T-cell (primary cell): ENCODE measurements around the gene NACA2. TPM values are rescaled to one million over a fixed set of nuclear protein-coding genes. Genes with fewer than 3 reads are reported as not detected.

Source experiments
- ATAC-seq, 4 experiments: fragments of 200-7000 bp in 3 of 4; fragments of 150-1000 bp in 1 of 4; cut with Tn5 transposase; replicated peaks in 1 of 4; 1 replicate in 3 of 4; 2 replicates in 1 of 4; pipeline ENCODE4 v1.10.0; 2021; ENCODE audit warnings: moderate library complexity in 3 of 4, mild to moderate bottlenecking in 2 of 4, moderate number of reproducible peaks in 1 of 4
- CTCF ChIA-PET, 2 donors: fragments of 300-600 bp; sonication (Branson Sonifier 250); formaldehyde crosslinking; loops; one replicate each; lab custom pipeline; 2022; ENCODE audit warnings: antibody characterized with exemption in 2 of 2; lab: Charles Lee
- POLR2A ChIA-PET, 2 donors: fragments of 300-600 bp; sonication (Branson Sonifier 250); formaldehyde crosslinking; loops; one replicate each; lab custom pipeline; 2022; ENCODE audit warnings: antibody characterized with exemption in 2 of 2; lab: Charles Lee
- DNase-seq, 35 experiments: peaks; one replicate each; pipeline versions ENCODE4 v3.0.0 to v3.0.0-alpha.2; 2013 to 2023
- H3K27ac ChIP-seq: one replicate; pipeline ENCODE4 v1.5.1; 2013; ENCODE audit warnings: low read length
- H3K27me3 ChIP-seq, 2 experiments: replicated peaks in 1 of 2; 1 replicate in 1 of 2; 2 replicates in 1 of 2; pipeline versions ENCODE4 v1.6.1 to v1.7.0; 2013; ENCODE audit warnings: low read length in 1 of 2, mixed read lengths in 1 of 2; ENCODE audit not compliant: control insufficient read depth in 2 of 2, insufficient read depth in 2 of 2; ENCODE audit errors: extremely low read depth in 1 of 2
- H3K36me3 ChIP-seq, 2 donors: 1 replicate in 1 of 2; 2 replicates in 1 of 2; pipeline versions ENCODE4 v1.6.1 to v1.7.0; 2013; ENCODE audit warnings: low read length in 1 of 2; ENCODE audit not compliant: control insufficient read depth in 2 of 2, insufficient read depth in 1 of 2; ENCODE audit errors: extremely low read depth in 1 of 2
- H3K4me1 ChIP-seq, 2 experiments: 1 replicate in 1 of 2; 2 replicates in 1 of 2; pipeline versions ENCODE4 v1.6.1 to v1.7.0; 2013; ENCODE audit warnings: low read length in 2 of 2, mixed read lengths in 1 of 2; ENCODE audit not compliant: insufficient read depth in 2 of 2, control insufficient read depth in 1 of 2; ENCODE audit errors: extremely low read depth in 1 of 2
- H3K4me3 ChIP-seq, 2 donors: 1 replicate in 1 of 2; 2 replicates in 1 of 2; pipeline versions ENCODE4 v1.5.1 to v1.7.0; 2013; ENCODE audit warnings: mild to moderate bottlenecking in 2 of 2, low read length in 1 of 2, moderate library complexity in 1 of 2; ENCODE audit not compliant: control insufficient read depth in 1 of 2; ENCODE audit errors: extremely low read depth in 1 of 2
- H3K9me3 ChIP-seq: 2 replicates; pipeline ENCODE4 v1.7.0; 2013
- H3K27ac Mint-ChIP-seq, 2 donors: one replicate each; pipeline ENCODE4 v1.8.0; 2020 to 2021; ENCODE audit warnings: mild to moderate bottlenecking in 2 of 2, mixed read lengths in 2 of 2
- H3K27me3 Mint-ChIP-seq, 2 donors: one replicate each; pipeline ENCODE4 v1.8.0; 2021 to 2022; ENCODE audit warnings: mixed read lengths in 2 of 2
- H3K36me3 Mint-ChIP-seq: one replicate; pipeline ENCODE4 v1.8.0; 2021; ENCODE audit warnings: mixed read lengths
- H3K4me1 Mint-ChIP-seq, 3 donors: one replicate each; pipeline ENCODE4 v1.8.0; 2020 to 2022; ENCODE audit warnings: mixed read lengths in 3 of 3, mild to moderate bottlenecking in 1 of 3
- H3K4me3 Mint-ChIP-seq, 3 donors: one replicate each; pipeline ENCODE4 v1.8.0; 2020 to 2022; ENCODE audit warnings: mild to moderate bottlenecking in 3 of 3, mixed read lengths in 3 of 3, moderate library complexity in 3 of 3
- H3K9me3 Mint-ChIP-seq, 3 donors: one replicate each; pipeline ENCODE4 v1.8.0; 2020 to 2022; ENCODE audit warnings: mixed read lengths in 3 of 3
- WGBS: methylation state at CpG from one replicate; pipeline ENCODE4 v1.1.5; 2013; ENCODE audit warnings: missing lambda C conversion rate; ENCODE audit not compliant: insufficient coverage; 5-methylcytosine and 5-hydroxymethylcytosine counted together
- total RNA-seq, 35 experiments: library from RNA in 6 of 35; stranded (reverse) in 6 of 35; fragments of 120-200 nt in 1 of 35; gene quantifications; one replicate each; pipeline versions ENCODE4 v1.2.1 to v1.2.4 and lab custom pipeline; 2013 to 2026

NACA2 gene
- total RNA-seq, 5 donors from 2014 or later (not counting 1 experiment from before 2014, with no cell fraction given), result not detected

- Histone ChIP-seq H3K36me3 (no peaks in the 10 kb centered on the region), H3K27ac (no peak overlapping the region), H3K4me1 (no peaks in the 10 kb centered on the region), H3K9me3 (no peaks in the 10 kb centered on the region), H3K27me3 (no peaks in the 10 kb centered on the region), H3K4me3 (no peak overlapping the region)
- Mint-ChIP-seq H3K27ac (no peak overlapping the region), H3K27me3 (peaks cover 28 to 35% of the 10 kb centered on the region in 2 donors), H3K9me3 (no peaks in the 10 kb centered on the region), H3K36me3 (no peaks in the 10 kb centered on the region), H3K4me3 (no peak overlapping the region), H3K4me1 (no peaks in the 10 kb centered on the region)
- DNase-seq, result no peak
- WGBS, result 86% methylated on average over 3 of the region's 9 CpGs
- CTCF ChIA-PET, result no interaction called here
- POLR2A ChIA-PET, result no interaction called here
- no peak for ATAC-seq
Observed at GRCh38 chr17:61579961-61580360, 11.1 kb downstream of the NACA2 start.

GRCh38 chr17:61579347-61579746 is 11.7 kb downstream of the NACA2 start:
- DNase-seq, result no peak
- no peaks in the 10 kb centered on the region for H3K36me3 ChIP-seq
- no peaks in the 10 kb centered on the region for H3K9me3 ChIP-seq
- H3K27ac Mint-ChIP-seq, result no peak overlapping the region
- ChIA-PET POLR2A (interaction anchor here in 1 of 2 donors (0.6 kb wide), 1 partner anchor 139 kb away, joined by 5 read pairs; no protein-coding TSS in a partner anchor), CTCF (interaction anchor here in 1 of 2 donors (0.7 kb wide), 1 partner anchor 449 kb away, joined by 3 read pairs; no protein-coding TSS in a partner anchor)
- H3K27me3 ChIP-seq, result no peaks in the 10 kb centered on the region
- H3K27me3 Mint-ChIP-seq, result peaks cover 28 to 35% of the 10 kb centered on the region in 2 donors
- no peak overlapping the region for H3K4me3 Mint-ChIP-seq
- no peak for ATAC-seq
- H3K9me3 Mint-ChIP-seq, result no peaks in the 10 kb centered on the region
- WGBS, result 50% methylated on average over 1 of the region's 3 CpGs
- H3K36me3 Mint-ChIP-seq, result no peaks in the 10 kb centered on the region
- no peak overlapping the region for H3K27ac ChIP-seq
- H3K4me1 Mint-ChIP-seq, result no peaks in the 10 kb centered on the region
- no peak overlapping the region for H3K4me3 ChIP-seq
- H3K4me1 ChIP-seq, result no peaks in the 10 kb centered on the region

- peaks cover 28 to 37% of the 10 kb centered on the region in 2 donors for H3K27me3 Mint-ChIP-seq
- CTCF ChIA-PET, result interaction anchor here in 1 of 2 donors (0.7 kb wide), 1 partner anchor 449 kb away, joined by 3 read pairs; no protein-coding TSS in a partner anchor
- ATAC-seq, result no peak
Observed at GRCh38 chr17:61578645-61579044, 12.4 kb downstream of the NACA2 start.

GRCh38 chr17:61575983-61576382 is 15.0 kb downstream of the NACA2 start:
- CTCF ChIA-PET, result interaction anchor here in 1 of 2 donors (0.6 kb wide), 1 partner anchor 516 kb away, joined by 4 read pairs; no protein-coding TSS in a partner anchor
- H3K27ac ChIP-seq, result no peak overlapping the region

More at GRCh38 chr17:61578645-61579044, 12.4 kb downstream of the NACA2 start:
- Histone ChIP-seq H3K4me1 (no peaks in the 10 kb centered on the region), H3K9me3 (no peaks in the 10 kb centered on the region), H3K27ac (no peak overlapping the region), H3K4me3 (no peak overlapping the region), H3K27me3 (no peaks in the 10 kb centered on the region), H3K36me3 (no peaks in the 10 kb centered on the region)
- Mint-ChIP-seq H3K27ac (no peak overlapping the region), H3K4me1 (no peaks in the 10 kb centered on the region), H3K4me3 (no peak overlapping the region), H3K36me3 (no peaks in the 10 kb centered on the region), H3K9me3 (no peaks in the 10 kb centered on the region)
- no CpG with 5 or more reads among the region's 4 CpGs for WGBS
- POLR2A ChIA-PET, result no interaction called here
- no peak for DNase-seq

GRCh38 chr17:61575352-61575975 is 15.6 kb downstream of the NACA2 start:
- WGBS, result 57% methylated on average over 4 of the region's 5 CpGs
- no peaks in the 10 kb centered on the region for H3K4me1 ChIP-seq
- Mint-ChIP-seq H3K4me3 (no peak overlapping the region), H3K36me3 (no peaks in the 10 kb centered on the region), H3K9me3 (peaks cover 0 to 3% (median 3%) of the 10 kb centered on the region in 3 donors), H3K27ac (no peak overlapping the region), H3K27me3 (peaks cover 17 to 27% of the 10 kb centered on the region in 2 donors), H3K4me1 (no peaks in the 10 kb centered on the region)
- H3K9me3 ChIP-seq, result peaks cover 2% of the 10 kb centered on the region
- H3K27me3 ChIP-seq, result no peaks in the 10 kb centered on the region
- H3K4me3 ChIP-seq, result no peak overlapping the region
- CTCF ChIA-PET, result interaction anchor here in 1 of 2 donors (0.6 kb wide), 1 partner anchor 516 kb away, joined by 4 read pairs; no protein-coding TSS in a partner anchor
- no peaks in the 10 kb centered on the region for H3K36me3 ChIP-seq
- H3K27ac ChIP-seq, result no peak overlapping the region
- DNase-seq (no peak), ATAC-seq (no peak)
- POLR2A ChIA-PET, result no interaction called here

More at GRCh38 chr17:61575983-61576382, 15.0 kb downstream of the NACA2 start:
- Histone ChIP-seq H3K36me3 (no peaks in the 10 kb centered on the region), H3K27me3 (no peaks in the 10 kb centered on the region), H3K4me3 (no peak overlapping the region), H3K9me3 (peaks cover 2% of the 10 kb centered on the region), H3K4me1 (no peaks in the 10 kb centered on the region)
- ATAC-seq (no peak), DNase-seq (no peak)
- no peaks in the 10 kb centered on the region for H3K4me1 Mint-ChIP-seq
- POLR2A ChIA-PET, result no interaction called here
- H3K27ac Mint-ChIP-seq, result no peak overlapping the region
- no peak overlapping the region for H3K4me3 Mint-ChIP-seq
- no peaks in the 10 kb centered on the region for H3K36me3 Mint-ChIP-seq
- WGBS, result no CpG with 5 or more reads among the region's 2 CpGs
- H3K27me3 Mint-ChIP-seq, result peaks cover 19 to 30% of the 10 kb centered on the region in 2 donors
- H3K9me3 Mint-ChIP-seq, result peaks cover 0 to 3% (median 3%) of the 10 kb centered on the region in 3 donors

GRCh38 chr17:61574542-61575351 is 16.3 kb downstream of the NACA2 start:
- Histone ChIP-seq H3K36me3 (no peaks in the 10 kb centered on the region), H3K4me3 (no peak overlapping the region), H3K9me3 (peaks cover 2% of the 10 kb centered on the region), H3K27me3 (no peaks in the 10 kb centered on the region), H3K4me1 (no peaks in the 10 kb centered on the region), H3K27ac (no peak overlapping the region)
- no peak for ATAC-seq
- Mint-ChIP-seq H3K36me3 (no peaks in the 10 kb centered on the region), H3K4me3 (no peak overlapping the region), H3K27me3 (peaks cover 14 to 24% of the 10 kb centered on the region in 2 donors), H3K4me1 (no peaks in the 10 kb centered on the region), H3K9me3 (peaks cover 0 to 8% (median 3%) of the 10 kb centered on the region in 3 donors), H3K27ac (no peak overlapping the region)
- CTCF ChIA-PET, result no interaction called here
- 47% methylated on average over 5 of the region's 9 CpGs for WGBS
- DNase-seq, result no peak
- POLR2A ChIA-PET, result no interaction called here
